GM21576 (cell line): Measurements from ENCODE around the gene HOMER2.

Experiments used
- ATAC-seq: cut with Tn5 transposase; IDR thresholded peaks from one replicate; pipeline ENCODE4 v1.9.1; 2021; ENCODE audit warnings: mild to moderate bottlenecking, moderate library complexity; ENCODE audit not compliant: unreplicated experiment

HOMER2 gene

DNA sequence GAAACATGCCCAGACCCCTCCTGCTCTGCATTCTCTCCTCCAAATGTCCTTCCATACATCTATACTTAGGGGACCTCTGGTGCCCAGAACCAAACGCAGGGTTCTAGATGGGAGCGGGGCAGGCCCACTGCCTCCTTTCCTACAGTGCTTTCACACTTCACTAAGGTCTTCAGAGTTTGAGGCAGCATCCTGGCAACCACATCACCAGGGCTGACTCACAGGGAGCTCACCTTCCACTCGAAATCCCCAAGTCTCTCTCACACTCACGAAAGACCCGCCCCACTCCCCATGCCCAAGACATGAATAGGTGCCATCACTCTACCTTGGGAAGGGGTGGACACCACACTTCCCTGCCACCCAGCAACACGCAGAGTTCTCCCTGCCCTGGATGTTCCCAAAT is 18.9 kb downstream of the HOMER2 start:
- no peak for ATAC-seq

DNA sequence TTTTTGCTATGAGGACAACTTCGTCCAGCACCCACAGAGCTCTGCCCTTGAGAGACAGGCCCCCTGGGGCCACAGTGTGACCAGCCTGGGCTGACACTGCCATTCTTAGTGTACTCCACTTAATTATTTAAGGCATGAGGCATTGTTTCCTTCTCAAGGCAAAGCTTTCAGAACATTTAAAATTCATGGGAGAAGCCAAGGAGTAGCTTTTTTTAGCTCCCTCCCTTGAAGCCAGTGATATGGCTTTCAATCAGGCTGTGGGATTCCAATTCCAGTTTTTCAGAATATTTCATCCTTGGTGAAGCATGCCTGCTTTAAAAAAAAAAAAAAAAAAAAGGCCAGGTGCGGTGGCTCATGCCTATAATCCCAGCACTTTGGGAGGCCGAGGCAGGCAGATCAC is 21.3 kb downstream of the HOMER2 start:
- no peak for ATAC-seq

DNA sequence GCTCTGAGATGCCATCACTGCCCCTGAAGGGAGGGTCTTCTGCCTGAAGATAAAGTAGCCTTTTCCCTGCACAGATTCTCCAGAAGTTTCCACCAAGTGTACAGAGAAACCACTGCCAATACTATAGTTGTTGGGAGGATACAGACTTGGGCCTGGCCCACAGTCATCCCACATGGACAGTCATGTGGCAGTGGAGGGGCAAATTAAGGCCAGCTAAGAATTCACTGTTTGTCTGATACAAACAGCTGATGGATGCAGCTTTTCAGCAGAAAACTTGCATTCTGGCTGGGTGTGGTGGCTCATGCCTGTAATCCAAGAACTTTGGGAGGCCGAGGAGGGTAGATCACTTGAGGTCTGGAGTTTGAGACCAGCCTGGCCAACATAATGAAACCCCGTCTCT is 22.1 kb downstream of the HOMER2 start:
- ATAC-seq, result no peak

DNA sequence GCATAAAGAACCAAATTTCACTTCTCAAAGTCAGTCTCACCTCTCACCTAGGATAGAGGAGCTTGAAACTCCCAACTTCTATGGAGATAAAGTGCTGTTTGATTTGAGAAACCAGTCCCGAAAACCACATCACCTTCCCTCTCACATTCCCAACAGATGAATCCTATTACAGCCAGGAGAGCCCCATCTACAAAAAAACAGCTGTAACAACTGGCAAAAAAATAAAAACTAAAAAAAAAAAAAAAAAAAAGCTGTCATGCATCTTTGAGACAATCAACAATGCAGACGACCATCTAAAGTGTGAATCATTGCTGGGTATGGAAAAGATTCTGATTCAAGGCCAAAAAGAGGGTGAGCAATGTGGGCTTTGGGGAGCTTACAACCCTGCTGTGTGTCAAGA is 23.8 kb downstream of the HOMER2 start:
- ATAC-seq, result no peak

DNA sequence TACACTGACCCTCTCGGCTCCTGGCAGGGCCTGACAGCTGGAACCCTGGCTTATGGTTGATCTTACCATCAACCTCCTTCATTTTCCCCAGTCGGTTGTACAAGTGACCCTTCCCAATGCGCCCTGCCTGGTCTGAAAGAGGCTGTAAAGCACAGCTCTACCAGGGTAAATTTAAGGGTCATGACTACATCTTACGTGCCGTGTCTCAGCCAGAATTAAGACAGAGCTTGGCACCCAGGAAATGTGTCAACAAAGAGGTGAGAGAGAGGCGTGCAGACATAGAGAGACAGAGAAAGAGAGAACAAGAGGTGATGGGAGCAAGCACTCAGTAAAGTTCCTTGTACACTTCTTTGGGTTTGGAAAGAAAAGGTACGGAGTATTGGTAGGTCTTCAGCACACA is 28.8 kb downstream of the HOMER2 start:
- ATAC-seq, result no peak

DNA sequence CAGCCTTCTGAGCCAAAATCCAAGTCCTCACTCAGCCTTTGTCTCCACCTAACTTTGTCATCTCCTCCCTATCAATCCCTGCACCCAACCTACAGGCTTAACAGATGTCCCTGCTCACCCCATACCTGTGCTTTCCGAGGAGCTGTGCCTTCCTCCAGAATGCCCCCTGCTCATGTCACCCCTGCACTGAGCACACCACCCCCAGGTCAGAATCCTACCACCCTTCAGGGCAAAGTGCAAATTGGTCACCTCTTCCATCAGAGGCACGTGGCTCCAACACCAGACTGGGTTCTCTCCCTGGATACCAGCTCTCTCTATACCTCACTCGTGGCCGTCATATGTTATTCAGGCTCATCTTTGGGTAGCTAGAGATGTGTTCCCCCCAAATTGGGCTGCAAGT is 29.8 kb downstream of the HOMER2 start:
- no peak for ATAC-seq

DNA sequence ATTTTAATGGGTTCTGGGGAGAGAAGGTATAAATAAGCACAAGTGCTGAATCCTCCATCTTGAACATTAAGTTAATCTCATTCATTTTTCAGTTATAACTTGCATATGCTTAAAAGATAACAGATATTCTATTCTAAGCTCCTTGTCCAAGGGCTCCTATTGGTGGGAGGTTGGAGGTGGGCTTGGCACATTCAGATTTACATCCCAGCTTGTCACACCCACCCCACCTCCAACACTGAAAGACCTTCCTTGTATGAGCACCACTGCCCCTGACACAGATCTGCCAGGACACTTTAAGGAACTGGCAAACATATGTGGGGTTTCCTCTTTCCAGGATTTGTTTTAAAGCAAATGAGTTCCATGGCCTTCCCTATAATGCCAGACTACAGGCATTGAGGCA is 30.6 kb downstream of the HOMER2 start:
- ATAC-seq, result no peak

DNA sequence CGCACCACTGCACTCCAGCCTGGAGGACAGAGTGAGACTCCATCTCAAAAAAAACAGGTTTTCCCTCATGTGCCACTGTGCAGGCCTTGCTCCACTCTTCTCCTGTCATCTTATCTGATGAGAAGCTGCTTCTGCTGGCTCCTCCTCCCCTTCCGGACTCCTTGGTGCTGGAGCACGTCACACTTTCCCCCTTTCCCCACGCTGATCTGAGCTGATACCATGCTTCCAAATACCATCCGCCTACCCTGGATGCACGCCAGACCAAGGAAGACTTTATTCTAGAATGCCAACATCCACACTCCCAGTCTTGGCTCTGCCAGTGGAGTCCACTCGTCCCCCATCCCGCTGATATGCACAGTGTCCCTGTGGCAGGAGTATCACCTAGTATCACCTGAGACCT is 31.3 kb downstream of the HOMER2 start:
- ATAC-seq, result no peak

DNA sequence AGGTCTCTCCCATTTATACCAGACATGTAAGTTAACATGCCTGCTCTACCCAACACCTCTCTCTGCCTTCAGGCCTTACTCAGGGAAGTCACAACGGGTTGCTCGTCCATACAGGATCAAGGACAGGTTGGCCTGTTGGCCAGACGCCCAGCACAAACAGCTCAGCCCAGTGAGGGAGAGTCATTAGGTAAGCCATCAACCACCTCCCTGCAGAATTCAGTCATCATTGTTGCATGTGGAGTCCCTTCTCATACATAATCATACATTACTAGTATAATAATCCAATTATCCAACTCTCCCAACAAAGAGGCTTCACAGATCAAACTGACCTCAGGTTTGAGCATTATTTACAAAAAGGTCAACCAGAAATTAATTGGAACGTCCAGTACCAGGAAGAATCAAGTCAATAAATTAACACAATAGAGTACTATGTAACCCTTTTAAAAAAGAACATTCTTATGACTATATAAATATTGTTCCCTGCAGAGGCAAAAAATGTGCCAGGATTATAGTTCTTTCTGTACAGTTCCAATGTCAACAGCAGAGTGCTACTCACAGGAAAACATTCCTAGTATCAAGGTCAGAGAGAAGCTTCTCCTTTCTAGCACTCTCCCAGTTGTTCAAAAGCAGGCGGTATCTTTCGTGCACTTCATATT is 33.2 kb downstream of the HOMER2 start:
- ATAC-seq, result no peak

DNA sequence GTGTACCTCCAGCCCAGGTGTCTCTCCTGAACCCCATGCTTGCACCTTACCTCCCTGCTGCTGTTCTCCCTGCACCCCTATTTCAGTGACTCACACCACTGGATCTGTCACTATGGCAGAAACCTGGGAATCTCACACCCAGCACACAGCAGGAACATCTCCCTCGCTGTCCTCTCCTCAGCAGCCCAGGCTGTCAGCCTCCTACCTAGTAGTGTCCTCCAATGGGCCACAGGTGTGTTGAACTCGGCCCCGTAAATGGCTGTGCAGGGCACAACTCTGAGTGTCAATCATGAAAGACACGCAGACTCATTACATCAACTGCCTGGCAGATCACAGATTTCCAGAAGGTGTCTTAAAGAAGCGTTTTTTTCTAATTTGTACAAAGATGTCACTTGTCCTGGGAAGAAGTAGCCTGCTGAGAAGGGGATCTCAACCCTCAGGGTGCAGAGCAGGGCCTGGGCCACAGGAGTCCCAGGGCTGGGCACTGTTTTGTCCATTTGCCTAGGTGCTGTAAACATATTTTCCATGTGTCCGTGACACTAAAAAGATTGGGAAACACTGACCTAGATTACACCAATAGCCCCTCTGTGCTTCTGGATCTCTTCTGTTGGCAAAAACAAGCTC is 33.8 kb downstream of the HOMER2 start:
- no peak for ATAC-seq

DNA sequence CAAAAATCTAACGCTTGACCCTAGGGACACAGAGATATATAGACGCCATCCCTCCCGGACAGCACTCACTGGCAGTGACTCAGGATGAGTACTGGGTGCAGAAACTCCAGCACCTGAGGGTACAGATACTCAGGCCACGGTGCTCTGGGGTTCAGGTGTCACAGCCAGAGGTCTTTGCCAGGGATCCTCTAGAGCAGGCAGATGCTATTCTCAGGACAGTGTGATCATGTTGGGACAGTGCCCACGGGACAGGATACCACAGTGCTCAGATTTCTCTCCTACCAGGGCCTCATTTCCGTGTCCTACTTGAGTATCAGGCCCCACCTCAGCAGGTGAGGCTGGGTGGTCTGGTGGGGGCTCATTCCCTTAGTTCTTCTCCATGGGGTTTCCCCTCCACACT is 34.4 kb downstream of the HOMER2 start:
- no peak for ATAC-seq

DNA sequence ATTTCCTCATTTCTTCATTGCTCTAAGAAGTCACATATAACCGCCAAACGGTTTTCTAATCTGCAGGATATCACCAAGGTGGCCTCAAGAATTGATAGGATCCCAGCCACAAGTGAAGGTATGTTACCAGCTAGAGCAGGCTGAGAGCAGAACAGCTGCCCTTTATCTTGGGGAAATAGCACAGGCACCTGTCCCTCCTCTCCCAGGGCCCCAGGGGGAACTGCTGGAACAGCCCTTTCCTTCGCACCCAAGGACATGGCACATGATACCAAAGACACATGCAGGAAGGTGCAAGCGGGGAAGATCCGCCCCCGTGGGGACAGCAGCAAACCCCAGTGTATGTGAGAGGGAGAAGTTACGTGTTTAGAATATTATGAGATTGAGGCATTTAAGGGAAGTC is 35.3 kb downstream of the HOMER2 start:
- no peak for ATAC-seq

DNA sequence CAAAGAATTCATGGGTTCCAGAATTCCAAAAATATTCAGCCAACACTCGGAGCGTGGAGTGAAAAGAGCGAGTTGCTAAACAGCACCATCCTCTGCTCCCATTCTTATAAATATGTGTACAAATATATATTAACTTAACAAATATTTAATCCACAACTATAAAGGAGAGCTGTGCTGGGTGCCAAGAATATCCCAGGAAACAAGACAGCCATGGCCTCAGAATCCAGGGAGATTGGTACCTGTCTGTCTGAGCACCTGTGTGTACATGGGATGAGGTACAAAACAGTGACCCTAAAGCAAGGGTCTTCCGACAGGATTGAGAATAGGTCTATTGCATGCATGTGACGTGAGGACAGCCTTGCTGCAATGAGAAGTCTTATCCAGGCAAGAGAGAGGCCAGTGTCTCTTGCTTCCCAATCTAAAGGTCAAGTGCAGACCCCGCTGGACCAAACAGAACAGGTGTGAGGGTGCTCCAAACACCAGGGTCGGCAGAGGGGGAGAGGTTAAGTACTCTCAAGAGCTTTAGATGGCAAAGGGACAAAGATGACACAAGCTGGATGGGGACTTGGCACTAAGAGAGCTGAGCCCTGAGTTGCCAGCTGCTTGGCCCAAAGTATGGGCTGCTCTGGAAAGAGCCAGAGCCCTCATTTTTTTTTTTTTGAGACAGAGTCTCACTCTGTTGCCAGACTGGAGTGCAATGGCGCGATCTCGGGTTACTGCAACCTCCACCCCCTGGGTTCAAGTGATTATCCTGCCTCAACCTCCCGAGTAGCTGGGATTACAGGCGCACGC is 36.2 kb downstream of the HOMER2 start:
- ATAC-seq, result no peak

DNA sequence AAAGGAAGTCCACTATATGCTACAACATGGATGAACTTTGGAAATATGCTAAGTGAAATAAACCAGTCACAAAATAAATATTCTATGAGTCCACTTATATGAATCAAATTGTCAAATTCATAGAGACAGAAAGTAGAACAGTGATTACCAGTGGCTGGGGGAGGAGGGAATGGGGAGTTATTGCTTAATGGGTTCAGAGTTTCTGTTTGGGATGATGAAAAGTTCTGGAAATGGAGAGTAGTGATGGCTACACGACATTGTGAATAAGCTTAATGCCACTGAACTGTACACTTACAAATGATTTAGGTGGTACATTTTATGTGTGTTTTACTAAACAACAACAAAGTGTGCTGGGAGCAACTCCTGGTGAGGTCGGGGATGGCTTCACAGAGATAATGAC is 38.1 kb downstream of the HOMER2 start:
- ATAC-seq, result no peak

DNA sequence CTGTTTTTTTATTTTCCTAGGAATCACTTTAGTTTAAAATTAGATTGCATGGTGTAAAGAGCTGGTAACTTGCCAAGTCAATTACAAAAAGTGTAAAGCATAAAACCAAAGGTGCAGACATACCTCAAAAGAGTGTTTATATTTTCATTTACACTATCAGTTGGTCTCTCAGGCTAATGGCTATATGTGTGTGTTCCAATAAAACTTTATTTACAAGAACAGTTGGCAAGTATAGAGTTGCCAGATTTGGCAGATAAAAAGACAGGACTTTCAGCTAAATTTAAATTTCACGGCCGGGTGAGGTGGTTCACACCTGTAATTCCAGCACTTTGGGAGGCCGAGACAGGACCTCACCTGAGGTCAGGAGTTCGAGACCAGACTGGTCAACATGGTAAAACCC is 41.1 kb downstream of the HOMER2 start:
- no peak for ATAC-seq

DNA sequence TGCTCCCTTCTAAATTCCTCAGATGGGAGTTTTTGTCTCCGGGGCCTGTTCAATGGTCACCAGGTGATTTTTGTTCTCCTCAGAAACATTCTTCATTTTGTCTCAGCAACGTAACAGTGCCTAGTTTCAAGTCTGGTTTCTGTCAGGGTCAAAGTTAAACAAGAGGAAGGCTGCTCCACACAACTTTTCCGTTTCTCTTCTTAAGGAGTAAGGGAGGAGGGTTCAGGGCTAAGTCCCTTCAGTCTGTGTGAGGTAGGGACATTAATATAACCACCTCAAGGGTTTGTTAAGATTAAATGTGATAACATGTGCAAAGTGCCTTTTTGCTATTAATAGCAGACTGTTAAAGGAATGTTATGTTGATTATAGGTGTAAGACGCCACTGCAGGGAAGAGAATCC is 41.8 kb downstream of the HOMER2 start:
- ATAC-seq, result no peak

DNA sequence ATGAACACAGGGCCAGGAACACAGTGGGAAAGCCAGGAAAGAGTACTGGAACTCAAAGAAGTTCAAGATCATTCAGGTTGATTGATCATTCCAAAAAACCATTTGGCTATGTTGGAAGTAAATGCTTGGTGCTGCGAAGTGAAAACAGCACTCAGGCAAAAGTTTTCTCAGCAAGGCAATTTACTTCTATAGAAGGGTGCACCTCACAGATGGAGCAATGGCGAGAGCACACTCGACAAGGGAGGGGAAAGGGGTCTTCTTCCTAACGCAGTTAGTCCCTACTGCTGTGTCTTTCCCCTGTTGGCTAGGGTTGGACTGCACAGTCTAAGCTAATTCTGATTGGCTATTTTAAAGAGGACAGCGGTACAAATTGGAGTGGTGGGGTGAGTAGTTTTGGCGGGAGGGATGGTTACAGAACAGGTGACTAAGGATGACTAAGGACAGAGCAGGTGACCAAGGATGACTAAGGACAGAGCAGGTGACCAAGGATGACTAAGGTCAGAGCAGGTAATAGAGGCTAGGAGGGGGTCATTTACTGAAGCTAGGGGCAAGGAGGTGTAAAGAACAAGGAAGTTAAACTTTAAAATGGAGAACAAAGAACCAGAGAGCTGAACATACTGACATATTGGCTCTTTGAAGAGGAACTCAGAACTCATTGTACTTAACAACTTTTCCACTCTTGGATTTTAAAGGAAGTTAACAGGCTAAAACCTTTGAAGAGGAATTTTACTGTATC is 43.3 kb downstream of the HOMER2 start:
- ATAC-seq, result no peak

DNA sequence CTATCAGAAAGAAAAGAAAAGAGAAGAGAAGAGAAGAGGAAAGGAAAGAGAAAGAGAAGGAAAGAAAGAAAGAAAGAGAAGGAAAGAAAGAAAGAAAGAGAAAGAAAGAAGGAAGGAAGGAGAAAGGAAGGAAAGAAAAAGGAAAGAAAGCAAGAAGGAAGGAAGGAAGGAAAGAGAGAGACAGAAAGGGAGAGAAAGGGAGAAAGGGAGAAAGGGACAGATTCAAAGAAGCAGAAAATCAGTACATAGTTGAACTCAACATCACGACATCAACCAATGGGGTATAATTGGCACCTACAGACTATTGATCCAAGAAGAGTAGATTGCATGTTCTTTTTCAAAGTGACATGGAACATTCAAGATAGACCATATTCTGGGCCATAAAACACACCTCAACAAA is 45.2 kb downstream of the HOMER2 start:
- ATAC-seq, result no peak

DNA sequence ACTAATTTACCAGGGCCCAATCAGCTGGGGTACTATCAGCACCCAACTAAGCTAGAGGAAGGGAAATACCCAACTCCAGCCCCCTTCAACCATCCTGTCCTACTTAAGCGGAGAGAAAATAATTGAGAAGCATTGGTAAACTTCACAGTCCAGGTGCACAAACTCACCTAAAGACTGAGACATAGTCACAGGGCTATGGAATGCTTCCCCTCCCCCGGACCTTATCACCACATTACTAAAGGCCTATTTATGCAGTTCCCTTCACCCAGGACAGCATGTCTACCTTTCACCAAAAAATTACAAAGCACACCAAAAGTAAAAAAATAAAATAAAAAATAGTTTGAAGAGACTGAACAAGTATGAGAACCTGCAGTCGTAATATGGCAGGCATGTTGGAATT is 47.9 kb downstream of the HOMER2 start:
- no peak for ATAC-seq

DNA sequence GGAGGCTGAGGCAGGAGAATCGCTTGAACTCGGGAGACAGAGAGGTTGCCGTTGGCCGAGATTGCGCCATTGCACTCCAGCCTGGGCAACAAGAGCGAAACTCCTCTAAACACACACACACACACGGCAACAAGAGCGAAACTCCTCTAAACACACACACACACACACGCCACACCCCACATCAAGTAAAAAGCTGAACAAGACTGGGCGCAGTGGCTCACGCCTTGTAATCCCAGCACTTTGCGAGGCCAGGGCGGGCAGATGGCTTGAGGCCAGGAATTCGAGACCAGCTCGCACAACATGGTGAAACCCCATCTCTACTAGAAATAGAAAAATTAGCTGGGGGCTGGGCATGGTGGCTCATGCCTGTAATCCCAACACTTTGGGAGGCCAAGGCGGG is 49.0 kb downstream of the HOMER2 start:
- no peak for ATAC-seq

DNA sequence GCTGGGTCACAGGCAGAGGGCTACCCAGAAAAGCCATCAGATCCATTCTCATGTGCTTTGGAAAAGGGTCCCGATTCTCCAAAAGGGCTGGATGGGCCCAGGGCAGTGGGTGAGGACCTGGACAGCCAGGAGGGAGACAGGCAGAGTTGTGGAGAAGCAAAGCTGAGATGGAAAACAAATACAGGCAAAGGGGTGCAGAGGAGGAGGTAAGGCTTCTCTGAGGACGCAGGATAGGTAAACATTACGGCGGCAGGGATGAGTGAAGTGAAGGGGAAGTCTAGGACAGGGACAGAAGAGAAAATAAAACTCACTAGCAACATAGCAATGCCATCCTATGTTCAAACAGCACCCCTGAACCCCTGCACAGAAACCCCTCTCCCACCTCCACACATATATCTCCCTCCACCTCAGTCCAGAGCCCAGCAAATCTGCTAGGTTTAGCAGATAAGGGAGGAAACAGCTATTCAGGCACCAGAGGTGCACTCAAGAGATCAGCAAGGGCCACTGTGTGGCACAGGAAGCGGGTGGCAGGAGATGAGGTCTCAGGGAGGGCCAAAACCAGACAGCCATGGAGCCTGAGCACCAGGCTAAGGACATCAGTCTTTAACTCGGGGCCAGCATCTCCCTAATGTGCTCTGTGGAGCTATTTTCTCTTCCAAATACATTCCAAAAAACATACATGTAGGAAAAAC is 51.3 kb downstream of the HOMER2 start:
- no peak for ATAC-seq
